HepG2 (cell line): ENCODE data around the gene RBCK1. TPM values are rescaled to one million over a fixed set of nuclear protein-coding genes. Genes with fewer than 3 reads are reported as not detected.

Experiments
- ATM ChIP-seq: fragments of 450-650 bp; IDR thresholded peaks from 2 replicates; pipeline ENCODE4 v1.7.1; 2017; ENCODE audit warnings: mild to moderate bottlenecking, borderline replicate concordance
- DNMT1 ChIP-seq: sonication (generic); formaldehyde crosslinking; IDR thresholded peaks from 2 replicates; pipeline ENCODE4 v1.5.1; 2020; ENCODE audit warnings: mild to moderate bottlenecking, missing genetic modification reagents
- E2F2 ChIP-seq: sonication (generic); formaldehyde crosslinking; IDR thresholded peaks from 2 replicates; pipeline ENCODE4 v1.4.0; 2020; ENCODE audit warnings: missing genetic modification reagents, borderline replicate concordance
- GPN1 ChIP-seq: sonication (generic); formaldehyde crosslinking; IDR thresholded peaks from 2 replicates; pipeline ENCODE4 v1.5.1; 2020; ENCODE audit warnings: missing genetic modification reagents, borderline replicate concordance
- IKZF4 ChIP-seq: sonication (generic); formaldehyde crosslinking; IDR thresholded peaks from 2 replicates; pipeline ENCODE4 v1.5.1; 2020; ENCODE audit warnings: borderline replicate concordance, mild to moderate bottlenecking, low read depth, missing genetic modification reagents; ENCODE audit errors: not compliant biosample characterization
- MLX ChIP-seq: IDR thresholded peaks from 2 replicates; pipeline ENCODE4 v1.6.1; 2016
- PCBP1 ChIP-seq: fragments of 200-400 bp; formaldehyde crosslinking; IDR thresholded peaks from 2 replicates; pipeline ENCODE4 v1.6.1; 2017; ENCODE audit warnings: mild to moderate bottlenecking, low read depth, low read length, borderline replicate concordance
- REPIN1 ChIP-seq: sonication (generic); formaldehyde crosslinking; IDR thresholded peaks from 2 replicates; pipeline ENCODE4 v1.8.0; 2022; ENCODE audit warnings: missing genetic modification reagents, low read depth, mild to moderate bottlenecking, borderline replicate concordance
- SAFB2 ChIP-seq: sonication (generic); formaldehyde crosslinking; IDR thresholded peaks from 2 replicates; pipeline ENCODE4 v1.5.1; 2020; ENCODE audit warnings: missing genetic modification reagents, low read depth, mild to moderate bottlenecking, borderline replicate concordance
- SMARCC2 ChIP-seq: fragments of 450-650 bp; IDR thresholded peaks from 2 replicates; pipeline ENCODE4 v1.6.1; 2017; ENCODE audit warnings: antibody characterized with exemption, mild to moderate bottlenecking
- THYN1 ChIP-seq: sonication (generic); formaldehyde crosslinking; IDR thresholded peaks from 2 replicates; pipeline ENCODE4 v1.8.1; 2023; ENCODE audit warnings: low read depth, mild to moderate bottlenecking, moderate library complexity, missing genetic modification reagents, borderline replicate concordance
- YEATS4 ChIP-seq: sonication (generic); formaldehyde crosslinking; IDR thresholded peaks from 2 replicates; pipeline ENCODE4 v1.4.0; 2020; ENCODE audit warnings: missing genetic modification reagents, borderline replicate concordance
- ZNF205 ChIP-seq: IDR thresholded peaks from 2 replicates; pipeline ENCODE4 v1.6.1; 2018; ENCODE audit warnings: missing biosample characterization, missing genetic modification reagents
- ZNF30 ChIP-seq: sonication (generic); formaldehyde crosslinking; IDR thresholded peaks from 2 replicates; pipeline ENCODE4 v1.5.0; 2020; ENCODE audit warnings: mild to moderate bottlenecking, missing genetic modification reagents
- ZNF414 ChIP-seq: sonication (generic); formaldehyde crosslinking; IDR thresholded peaks from 2 replicates; pipeline ENCODE4 v1.5.0; 2020; ENCODE audit warnings: missing genetic modification reagents
- ZNF501 ChIP-seq: sonication (generic); formaldehyde crosslinking; IDR thresholded peaks from 2 replicates; pipeline ENCODE4 v1.5.1; 2020; ENCODE audit warnings: mild to moderate bottlenecking, moderate library complexity, missing genetic modification reagents
- ZNF547 ChIP-seq: sonication (generic); formaldehyde crosslinking; IDR thresholded peaks from 2 replicates; pipeline ENCODE4 v1.5.1; 2020; ENCODE audit warnings: mild to moderate bottlenecking, missing genetic modification reagents
- ZNF552 ChIP-seq: sonication (generic); formaldehyde crosslinking; IDR thresholded peaks from 2 replicates; pipeline ENCODE4 v1.9.0; 2022; ENCODE audit warnings: missing genetic modification reagents, mild to moderate bottlenecking, borderline replicate concordance
- ZNF678 ChIP-seq: sonication (generic); formaldehyde crosslinking; IDR thresholded peaks from 2 replicates; pipeline ENCODE4 v1.4.0; 2020; ENCODE audit warnings: mild to moderate bottlenecking, missing genetic modification reagents
- polyA plus RNA-seq, 8 experiments: library from polyadenylated mRNA; depleted of rRNA in 3 of 8; stranded (reverse) in 7 of 8; unstranded in 1 of 8; fragments of >200 nt; fragmentation: Illumina TruSeq in 4 of 8; extraction: Trizol in 4 of 8; gene quantifications; 2 replicates each; pipeline versions ENCODE4 v1.2.1 to v1.2.3, GENCODE V29; 2011 to 2016; ENCODE audit warnings: low read depth in 4 of 8, missing spikeins in 1 of 8, mixed read lengths in 1 of 8; ENCODE audit not compliant: insufficient read depth in 1 of 8
- total RNA-seq, 5 experiments: library from RNA; depleted of rRNA; stranded (reverse); fragments of >200 nt; fragmentation: Illumina TruSeq; extraction: Trizol; gene quantifications; 2 replicates each; pipeline ENCODE4 v1.2.3, GENCODE V29; 2016; ENCODE audit warnings: low read depth in 1 of 5
- TF ChIP-seq, protein P1 (sequence below): sonication (generic); formaldehyde crosslinking; IDR thresholded peaks from 2 replicates; pipeline ENCODE4 v1.5.0; 2020; ENCODE audit warnings: missing genetic modification reagents
- TF ChIP-seq, protein P2 (sequence below): fragments of 450-650 bp; IDR thresholded peaks from 2 replicates; pipeline ENCODE4 v1.6.1; 2017

The RBCK1 gene
- total and polyA plus RNA-seq, 2 of the 13 experiments (the other 11 are each of a cell fraction or from before 2014, with no cell fraction given), result 149 to 215 TPM

GRCh38 chr20:461254-462198 is 53.4 kb downstream of the RBCK1 start (continued):
- TF ChIP-seq MLX (CRISPR knock-in tag) (no peak), ZNF30 (CRISPR knock-in tag) (0 out of 2 replicates have a peak, but pooled peaks have one; percentile 37), PCBP1 (no peak), E2F2 (CRISPR knock-in tag) (no peak), SAFB2 (CRISPR knock-in tag) (0 out of 2 replicates have a peak, but pooled peaks have one; percentile 60), REPIN1 (CRISPR knock-in tag) (no peak; the same call in 1 of the 2 replicates), IKZF4 (CRISPR knock-in tag) (peak; percentile 30), ZNF678 (CRISPR knock-in tag) (peak; percentile 53; the same call in 1 of the 2 replicates), DNMT1 (CRISPR knock-in tag) (0 out of 2 replicates have a peak, but pooled peaks have one; percentile 48), ZNF205 (CRISPR knock-in tag) (no peak), ZNF414 (CRISPR knock-in tag) (peak; percentile 89; the same call in 1 of the 2 replicates), YEATS4 (peak; percentile 73), ZNF547 (no peak), ZNF552 (no peak), SMARCC2 (no peak), ZNF501 (peak; percentile 69; the same call in 1 of the 2 replicates), GPN1 (no peak), THYN1 (CRISPR knock-in tag) (no peak), ATM (no peak)
- TF ChIP-seq, protein P1, sequence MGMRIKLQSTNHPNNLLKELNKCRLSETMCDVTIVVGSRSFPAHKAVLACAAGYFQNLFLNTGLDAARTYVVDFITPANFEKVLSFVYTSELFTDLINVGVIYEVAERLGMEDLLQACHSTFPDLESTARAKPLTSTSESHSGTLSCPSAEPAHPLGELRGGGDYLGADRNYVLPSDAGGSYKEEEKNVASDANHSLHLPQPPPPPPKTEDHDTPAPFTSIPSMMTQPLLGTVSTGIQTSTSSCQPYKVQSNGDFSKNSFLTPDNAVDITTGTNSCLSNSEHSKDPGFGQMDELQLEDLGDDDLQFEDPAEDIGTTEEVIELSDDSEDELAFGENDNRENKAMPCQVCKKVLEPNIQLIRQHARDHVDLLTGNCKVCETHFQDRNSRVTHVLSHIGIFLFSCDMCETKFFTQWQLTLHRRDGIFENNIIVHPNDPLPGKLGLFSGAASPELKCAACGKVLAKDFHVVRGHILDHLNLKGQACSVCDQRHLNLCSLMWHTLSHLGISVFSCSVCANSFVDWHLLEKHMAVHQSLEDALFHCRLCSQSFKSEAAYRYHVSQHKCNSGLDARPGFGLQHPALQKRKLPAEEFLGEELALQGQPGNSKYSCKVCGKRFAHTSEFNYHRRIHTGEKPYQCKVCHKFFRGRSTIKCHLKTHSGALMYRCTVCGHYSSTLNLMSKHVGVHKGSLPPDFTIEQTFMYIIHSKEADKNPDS (CRISPR knock-in tag), result no peak
- TF ChIP-seq, protein P2, sequence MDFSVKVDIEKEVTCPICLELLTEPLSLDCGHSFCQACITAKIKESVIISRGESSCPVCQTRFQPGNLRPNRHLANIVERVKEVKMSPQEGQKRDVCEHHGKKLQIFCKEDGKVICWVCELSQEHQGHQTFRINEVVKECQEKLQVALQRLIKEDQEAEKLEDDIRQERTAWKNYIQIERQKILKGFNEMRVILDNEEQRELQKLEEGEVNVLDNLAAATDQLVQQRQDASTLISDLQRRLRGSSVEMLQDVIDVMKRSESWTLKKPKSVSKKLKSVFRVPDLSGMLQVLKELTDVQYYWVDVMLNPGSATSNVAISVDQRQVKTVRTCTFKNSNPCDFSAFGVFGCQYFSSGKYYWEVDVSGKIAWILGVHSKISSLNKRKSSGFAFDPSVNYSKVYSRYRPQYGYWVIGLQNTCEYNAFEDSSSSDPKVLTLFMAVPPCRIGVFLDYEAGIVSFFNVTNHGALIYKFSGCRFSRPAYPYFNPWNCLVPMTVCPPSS, result no peak
